Ishikawa (cell line): ENCODE data around the gene ELF1.

Source experiments
- CREB1 ChIP-seq: IDR thresholded peaks from 2 replicates; pipeline ENCODE4 v1.6.1; 2012; ENCODE audit warnings: low read depth
- EGR1 ChIP-seq: IDR thresholded peaks from 2 replicates; pipeline ENCODE4 v1.6.1; 2012
- FOXM1 ChIP-seq: IDR thresholded peaks from 2 replicates; pipeline ENCODE4 v1.6.1; 2012; ENCODE audit warnings: low read depth, borderline replicate concordance
- MAX ChIP-seq: IDR thresholded peaks from 2 replicates; pipeline ENCODE4 v1.6.1; 2012
- NFIC ChIP-seq: IDR thresholded peaks from 2 replicates; pipeline ENCODE4 v1.6.1; 2012
- RAD21 ChIP-seq: IDR thresholded peaks from 2 replicates; pipeline ENCODE4 v1.6.1; 2012; ENCODE audit warnings: low read depth
- TCF12 ChIP-seq: IDR thresholded peaks from 2 replicates; pipeline ENCODE4 v1.6.1; 2012; ENCODE audit warnings: low read depth
- TEAD4 ChIP-seq: IDR thresholded peaks from 2 replicates; pipeline ENCODE4 v1.6.1; 2012
- USF1 ChIP-seq: IDR thresholded peaks from 2 replicates; pipeline ENCODE4 v1.6.1; 2012

ELF1 gene

GRCh38 chr13:40897053-40897452 is 122.1 kb downstream of the ELF1 start:
- TF ChIP-seq TEAD4 (no peak), RAD21 (no peak), MAX (no peak), FOXM1 (no peak), USF1 (no peak), NFIC (no peak), TCF12 (no peak)

- TF ChIP-seq TEAD4, result no peak
- no peak for TF ChIP-seq NFIC
- TF ChIP-seq MAX, result no peak
- TF ChIP-seq USF1, result no peak
- TF ChIP-seq RAD21, result no peak
- no peak for TF ChIP-seq CREB1
- no peak for TF ChIP-seq EGR1
These were observed 123.6 kb downstream of the ELF1 start for GRCh38 chr13:40895227-40896184.

- TF ChIP-seq NFIC, result no peak
- TF ChIP-seq CREB1, result no peak
These were observed 133.1 kb downstream of the ELF1 start for GRCh38 chr13:40886017-40886416.
